ENCODE results near the gene PKN1.
"Not testable (repeated sequence)": the region's sequence is repeated elsewhere in the genome, so short reads cannot be mapped to it uniquely, and the experiment has no call there.

Gene PKN1

GRCh38 chr19:14487370-14488125, 54.4 kb downstream of the PKN1 start:
- no peak for DNase-seq (ENCODE audit: low read depth)

- no peak for DNase-seq (ENCODE audit: low read depth)
These were observed 59.7 kb downstream of the PKN1 start for GRCh38 chr19:14492756-14493337.

GRCh38 chr19:14494411-14494810, 61.3 kb downstream of the PKN1 start:
- DNase-seq (ENCODE audit: low read depth): no peak

- no peak for DNase-seq (ENCODE audit: low read depth)
These were observed 62.0 kb downstream of the PKN1 start for GRCh38 chr19:14494910-14495671.

- no peak for DNase-seq (ENCODE audit: low read depth)
These were observed 62.5 kb downstream of the PKN1 start for GRCh38 chr19:14495672-14496028.

GRCh38 chr19:14496029-14496833, 63.1 kb downstream of the PKN1 start, which contains the start of gene GIPC1:
GIPC1 (minus strand) TSS chr19:14496127; CDS start chr19:14482976, 13,151 bp downstream.
- peak; percentile 99 for DNase-seq (ENCODE audit: low read depth)

GRCh38 chr19:14496834-14497227, 63.7 kb downstream of the PKN1 start:
- DNase-seq (ENCODE audit: low read depth): peak; percentile 28

GRCh38 chr19:14497228-14497921, 64.3 kb downstream of the PKN1 start:
- DNase-seq (ENCODE audit: low read depth): peak; percentile 58

- peak; percentile 58 for DNase-seq (ENCODE audit: low read depth)
These were observed 69.4 kb downstream of the PKN1 start for GRCh38 chr19:14502334-14503092.

- DNase-seq (ENCODE audit: low read depth): no peak
These were observed 70.2 kb downstream of the PKN1 start for GRCh38 chr19:14503285-14503684.

GRCh38 chr19:14504575-14504974, 71.5 kb downstream of the PKN1 start:
- DNase-seq (ENCODE audit: low read depth): not testable (repeated sequence)

- peak; percentile 72 for DNase-seq (ENCODE audit: low read depth)
These were observed 72.6 kb downstream of the PKN1 start for GRCh38 chr19:14505488-14506239.

GRCh38 chr19:14507704-14508542, 74.8 kb downstream of the PKN1 start:
- peak; percentile 42 for DNase-seq (ENCODE audit: low read depth)

- peak; percentile 84 for DNase-seq (ENCODE audit: low read depth)
These were observed 77.5 kb downstream of the PKN1 start for GRCh38 chr19:14510311-14511228.

GRCh38 chr19:14511229-14511593, 78.1 kb downstream of the PKN1 start:
- no peak for DNase-seq (ENCODE audit: low read depth)

GRCh38 chr19:14512406-14512961, 79.4 kb downstream of the PKN1 start:
- no peak for DNase-seq (ENCODE audit: low read depth)

- DNase-seq (ENCODE audit: low read depth): no peak
These were observed 81.2 kb downstream of the PKN1 start for GRCh38 chr19:14514215-14514863.

Data from amniotic epithelial cell (primary cell).